SJSA1 (cell line): ENCODE data around the gene MRPL23. TPM values are rescaled to one million over a fixed set of nuclear protein-coding genes. Genes with fewer than 3 reads are reported as not detected.

ENCODE experiments used
- DNase-seq, 2 experiments: peaks; one replicate each; pipeline ENCODE4 v3.0.0-alpha.2; 2015 to 2020; ENCODE audit warnings: low spot score in 2 of 2, low read depth in 1 of 2
- H3K27ac ChIP-seq: fragments of 250-450 bp; sonication (Bioruptor Pico); 2 replicates; pipeline ENCODE4 v1.5.1; 2020; ENCODE audit warnings: mild to moderate bottlenecking, moderate library complexity
- H3K27me3 ChIP-seq: fragments of 250-450 bp; sonication (Bioruptor Pico); replicated peaks from 2 replicates; pipeline ENCODE4 v1.5.1; 2020; ENCODE audit warnings: mild to moderate bottlenecking, moderate library complexity
- H3K36me3 ChIP-seq: fragments of 250-450 bp; sonication (Bioruptor Pico); 2 replicates; pipeline ENCODE4 v1.5.1; 2020; ENCODE audit warnings: mild to moderate bottlenecking
- H3K4me1 ChIP-seq: fragments of 250-450 bp; sonication (Bioruptor Pico); replicated peaks from 2 replicates; pipeline ENCODE4 v1.6.1; 2021; ENCODE audit warnings: mild to moderate bottlenecking
- H3K4me3 ChIP-seq: fragments of 250-450 bp; sonication (Bioruptor Pico); 2 replicates; pipeline ENCODE4 v1.5.1; 2020; ENCODE audit warnings: mild to moderate bottlenecking
- H3K9me3 ChIP-seq: fragments of 250-450 bp; sonication (Bioruptor Pico); replicated peaks from 2 replicates; pipeline ENCODE4 v1.5.1; 2020; ENCODE audit warnings: mild to moderate bottlenecking
- total RNA-seq: library from RNA; depleted of rRNA; stranded (reverse); fragments of >200 nt; shearing (Covaris generic); gene quantifications from 2 replicates; pipeline ENCODE4 v1.2.3, GENCODE V29; 2014

MRPL23 gene
- total RNA-seq, 1 experiment from 2014 or later, result 244 TPM

- no peak overlapping the region for H3K27ac ChIP-seq
- no peak overlapping the region for H3K4me3 ChIP-seq
- DNase-seq, result no peak
- no peaks in the 10 kb centered on the region for H3K9me3 ChIP-seq
- peaks cover 21% of the 10 kb centered on the region for H3K4me1 ChIP-seq
- H3K27me3 ChIP-seq, result 0 out of 2 replicates have a peak, but pooled peaks cover 3% of the 10 kb centered on the region
- H3K36me3 ChIP-seq, result no peaks in the 10 kb centered on the region
Measured at GRCh38 chr11:1917523-1918435, 29.4 kb upstream of the MRPL23 start.

DNA sequence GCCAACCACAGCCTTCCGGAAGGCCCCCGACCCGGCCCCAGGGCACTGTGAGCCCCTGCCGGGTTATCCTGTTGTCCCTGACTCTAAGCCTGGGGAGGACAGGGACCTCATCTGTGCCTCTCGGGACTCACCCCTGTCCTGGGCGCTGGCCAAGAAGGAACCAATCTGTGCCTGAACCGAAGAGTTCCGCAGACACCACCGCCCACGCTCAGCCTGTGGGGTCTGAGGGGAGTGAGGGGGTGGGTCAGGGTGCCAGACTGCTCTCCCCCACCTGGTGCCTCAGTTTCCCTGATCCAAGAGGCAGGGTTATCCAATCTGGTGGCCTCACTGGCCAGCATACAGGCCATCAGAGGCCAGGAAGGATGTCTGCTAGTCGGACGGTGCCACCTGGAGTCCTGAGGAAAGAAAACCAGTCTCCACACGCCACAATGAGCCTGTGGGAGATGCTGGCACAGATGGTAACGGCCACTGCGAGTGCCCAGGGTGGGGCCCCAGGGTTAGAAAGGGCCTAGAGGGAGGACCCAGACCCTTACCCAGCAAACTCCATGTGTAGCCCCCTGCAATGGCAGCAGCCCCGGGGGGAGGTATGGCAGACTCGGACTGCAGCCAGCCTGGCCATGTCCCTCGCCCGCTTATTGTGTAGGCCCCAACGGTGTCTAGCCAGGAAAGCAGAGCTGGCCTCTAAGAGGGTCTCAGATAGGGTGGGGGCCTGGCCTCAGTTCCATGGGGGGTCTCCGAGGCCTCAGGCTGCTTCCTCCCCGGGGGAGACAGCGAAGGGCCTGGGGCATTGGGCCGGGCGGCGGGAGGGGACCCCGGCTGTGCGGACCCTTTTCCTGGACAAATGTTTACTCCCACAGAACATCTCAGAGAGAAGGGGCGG lies 28.5 kb upstream of the MRPL23 start:
- Histone ChIP-seq H3K27ac (no peak overlapping the region), H3K4me1 (peaks cover 27% of the 10 kb centered on the region), H3K4me3 (no peak overlapping the region), H3K9me3 (no peaks in the 10 kb centered on the region), H3K36me3 (no peaks in the 10 kb centered on the region), H3K27me3 (peaks cover 5% of the 10 kb centered on the region; the same call in 1 of the 2 replicates)
- no peak for DNase-seq

- H3K27me3 ChIP-seq, result peaks cover 5% of the 10 kb centered on the region; the same call in 1 of the 2 replicates
Measured at GRCh38 chr11:1919391-1920127, 27.6 kb upstream of the MRPL23 start, which contains the start of gene TNNT3. TNNT3 (plus strand) TSS chr11:1919703; CDS start chr11:1922875, 3,172 bp downstream.

GRCh38 chr11:1920128-1920908 lies 26.8 kb upstream of the MRPL23 start:
- Histone ChIP-seq H3K27me3 (peaks cover 5% of the 10 kb centered on the region; the same call in 1 of the 2 replicates), H3K36me3 (no peaks in the 10 kb centered on the region), H3K27ac (no peak overlapping the region; the same call in 1 of the 2 replicates), H3K9me3 (no peaks in the 10 kb centered on the region), H3K4me3 (no peak overlapping the region), H3K4me1 (peaks cover 27% of the 10 kb centered on the region)
- DNase-seq, result no peak

More at GRCh38 chr11:1919391-1920127, 27.6 kb upstream of the MRPL23 start, which contains the start of gene TNNT3:
- no peaks in the 10 kb centered on the region for H3K36me3 ChIP-seq
- H3K4me3 ChIP-seq, result no peak within 1 kb of the TSS
- H3K27ac ChIP-seq, result no peak within 1 kb of the TSS
- H3K9me3 ChIP-seq, result no peaks in the 10 kb centered on the region
- no peak for DNase-seq
- H3K4me1 ChIP-seq, result peaks cover 27% of the 10 kb centered on the region

GRCh38 chr11:1920909-1921573 lies 26.1 kb upstream of the MRPL23 start:
- no peak for DNase-seq
- peak overlapping the region; percentile 90 for H3K27ac ChIP-seq

GRCh38 chr11:1921574-1922141 lies 25.5 kb upstream of the MRPL23 start:
- peak; percentile 67 to 68 for DNase-seq
- H3K27me3 ChIP-seq, result peaks cover 5% of the 10 kb centered on the region; the same call in 1 of the 2 replicates
- peaks cover 36% of the 10 kb centered on the region for H3K4me1 ChIP-seq
- no peaks in the 10 kb centered on the region for H3K9me3 ChIP-seq
- H3K4me3 ChIP-seq, result no peak overlapping the region
- H3K27ac ChIP-seq, result peak overlapping the region; percentile 90
- no peaks in the 10 kb centered on the region for H3K36me3 ChIP-seq

More at GRCh38 chr11:1920909-1921573, 26.1 kb upstream of the MRPL23 start:
- Histone ChIP-seq H3K4me1 (peaks cover 29% of the 10 kb centered on the region), H3K36me3 (no peaks in the 10 kb centered on the region), H3K9me3 (no peaks in the 10 kb centered on the region), H3K4me3 (no peak overlapping the region), H3K27me3 (peaks cover 5% of the 10 kb centered on the region; the same call in 1 of the 2 replicates)

- Histone ChIP-seq H3K4me1 (peaks cover 45% of the 10 kb centered on the region), H3K9me3 (no peaks in the 10 kb centered on the region), H3K27ac (peak overlapping the region; percentile 90), H3K36me3 (no peaks in the 10 kb centered on the region), H3K4me3 (no peak overlapping the region), H3K27me3 (peaks cover 5% of the 10 kb centered on the region; the same call in 1 of the 2 replicates)
- no peak for DNase-seq
Measured at GRCh38 chr11:1922481-1923081, 24.6 kb upstream of the MRPL23 start.

GRCh38 chr11:1923201-1923956 lies 23.8 kb upstream of the MRPL23 start:
- DNase-seq, result no peak
- peaks cover 5% of the 10 kb centered on the region; the same call in 1 of the 2 replicates for H3K27me3 ChIP-seq
- no peak overlapping the region for H3K27ac ChIP-seq
- no peaks in the 10 kb centered on the region for H3K36me3 ChIP-seq
- no peak overlapping the region for H3K4me3 ChIP-seq
- no peaks in the 10 kb centered on the region for H3K9me3 ChIP-seq
- peaks cover 53% of the 10 kb centered on the region for H3K4me1 ChIP-seq

GRCh38 chr11:1924181-1924580 lies 23.0 kb upstream of the MRPL23 start:
- DNase-seq, result no peak
- no peak overlapping the region for H3K4me3 ChIP-seq
- H3K9me3 ChIP-seq, result no peaks in the 10 kb centered on the region
- H3K4me1 ChIP-seq, result peaks cover 61% of the 10 kb centered on the region
- no peak overlapping the region for H3K27ac ChIP-seq
- peaks cover 5% of the 10 kb centered on the region; the same call in 1 of the 2 replicates for H3K27me3 ChIP-seq
- H3K36me3 ChIP-seq, result no peaks in the 10 kb centered on the region

GRCh38 chr11:1924646-1925372 lies 22.3 kb upstream of the MRPL23 start:
- peaks cover 61% of the 10 kb centered on the region for H3K4me1 ChIP-seq
- no peak for DNase-seq
- no peaks in the 10 kb centered on the region for H3K36me3 ChIP-seq
- peaks cover 5% of the 10 kb centered on the region; the same call in 1 of the 2 replicates for H3K27me3 ChIP-seq
- no peak overlapping the region for H3K27ac ChIP-seq
- no peaks in the 10 kb centered on the region for H3K9me3 ChIP-seq
- no peak overlapping the region for H3K4me3 ChIP-seq
